Measurements from ENCODE around the gene TOMM6. TPM values are rescaled to one million over a fixed set of nuclear protein-coding genes. Genes with fewer than 3 reads are reported as not detected.

Gene TOMM6
- total RNA-seq, 1 donor from 2014 or later = 203 TPM

GRCh38 chr6:41791305-41791704, 3.8 kb downstream of the TOMM6 start:
- DNase-seq (ENCODE audit: extremely low spot score, unreplicated experiment) = no peak
- no peak overlapping the region for H3K4me3 Mint-ChIP-seq

GRCh38 chr6:41791984-41792383, 4.5 kb downstream of the TOMM6 start:
- no peak for TF ChIP-seq CTCF (conservative IDR thresholded peaks at IDR 0.05)
- Mint-ChIP-seq H3K9me3 (no peaks in the 10 kb centered on the region), H3K36me3 (peaks cover 12% of the 10 kb centered on the region), H3K27me3 (no peaks in the 10 kb centered on the region), H3K4me1 (ENCODE audit: unreplicated experiment) (no peaks in the 10 kb centered on the region), H3K27ac (no peak overlapping the region), H3K4me3 (no peak overlapping the region)
- no peak for DNase-seq (ENCODE audit: extremely low spot score, unreplicated experiment)

More at GRCh38 chr6:41791305-41791704, 3.8 kb downstream of the TOMM6 start:
- H3K9me3 Mint-ChIP-seq = no peaks in the 10 kb centered on the region
- TF ChIP-seq CTCF (conservative IDR thresholded peaks at IDR 0.05) = no peak
- peaks cover 9% of the 10 kb centered on the region for H3K36me3 Mint-ChIP-seq
- no peak overlapping the region for H3K27ac Mint-ChIP-seq
- no peaks in the 10 kb centered on the region for H3K4me1 Mint-ChIP-seq (ENCODE audit: unreplicated experiment)
- no peaks in the 10 kb centered on the region for H3K27me3 Mint-ChIP-seq

GRCh38 chr6:41796474-41796873, 9.0 kb downstream of the TOMM6 start:
- Mint-ChIP-seq H3K9me3 (no peaks in the 10 kb centered on the region), H3K4me3 (no peak overlapping the region), H3K27me3 (no peaks in the 10 kb centered on the region), H3K4me1 (ENCODE audit: unreplicated experiment) (no peaks in the 10 kb centered on the region), H3K27ac (no peak overlapping the region), H3K36me3 (peaks cover 10% of the 10 kb centered on the region)
- no peak for TF ChIP-seq CTCF (conservative IDR thresholded peaks at IDR 0.05)
- no peak for DNase-seq (ENCODE audit: extremely low spot score, unreplicated experiment)

- Mint-ChIP-seq H3K4me1 (ENCODE audit: unreplicated experiment) (no peaks in the 10 kb centered on the region), H3K36me3 (peaks cover 7% of the 10 kb centered on the region)
These were observed 11.5 kb downstream of the TOMM6 start for GRCh38 chr6:41798901-41799558.

GRCh38 chr6:41799559-41799911, 12.0 kb downstream of the TOMM6 start:
- H3K4me3 Mint-ChIP-seq = no peak overlapping the region
- H3K27ac Mint-ChIP-seq = no peak overlapping the region
- TF ChIP-seq CTCF (conservative IDR thresholded peaks at IDR 0.05) = no peak
- no peak for DNase-seq (ENCODE audit: extremely low spot score, unreplicated experiment)
- H3K36me3 Mint-ChIP-seq = peaks cover 7% of the 10 kb centered on the region
- no peaks in the 10 kb centered on the region for H3K27me3 Mint-ChIP-seq
- no peaks in the 10 kb centered on the region for H3K9me3 Mint-ChIP-seq
- H3K4me1 Mint-ChIP-seq (ENCODE audit: unreplicated experiment) = no peaks in the 10 kb centered on the region

More at GRCh38 chr6:41798901-41799558, 11.5 kb downstream of the TOMM6 start:
- Mint-ChIP-seq H3K27me3 (no peaks in the 10 kb centered on the region), H3K9me3 (no peaks in the 10 kb centered on the region), H3K4me3 (no peak overlapping the region), H3K27ac (no peak overlapping the region)
- DNase-seq (ENCODE audit: extremely low spot score, unreplicated experiment) = no peak
- TF ChIP-seq CTCF (conservative IDR thresholded peaks at IDR 0.05) = no peak
